SK-N-MC (cell line): Measurements from ENCODE around the gene FREM1.

Experiments used
- DNase-seq: peaks from one replicate; pipeline ENCODE4 v3.0.0-alpha.2; 2011; ENCODE audit warnings: low read depth, low spot score
- H3K27ac ChIP-seq: fragments of 200-600 bp; sonication (generic); 2 replicates; pipeline ENCODE4 v1.5.1; 2016; ENCODE audit warnings: mixed run types
- H3K36me3 ChIP-seq: fragments of 200-600 bp; sonication (generic); 2 replicates; pipeline ENCODE4 v1.6.1; 2017; ENCODE audit warnings: antibody characterized with exemption, low read length, mixed read lengths; ENCODE audit not compliant: insufficient read depth
- H3K4me3 ChIP-seq: fragments of 200-600 bp; sonication (generic); 2 replicates; pipeline ENCODE4 v1.5.1; 2016
- H3K9ac ChIP-seq: fragments of 200-600 bp; sonication (generic); 2 replicates; pipeline ENCODE4 v1.8.0; 2017; ENCODE audit warnings: mixed run types, mixed read lengths; ENCODE audit not compliant: insufficient read length
- H3K9me3 ChIP-seq: fragments of 200-600 bp; sonication (generic); 2 replicates; pipeline ENCODE4 v1.6.1; 2017; ENCODE audit warnings: low read depth, mild to moderate bottlenecking, antibody characterized with exemption, low read length, moderate library complexity, mixed read lengths
- EZH2 ChIP-seq: fragments of 200-600 bp; sonication (generic); IDR thresholded peaks from one replicate; pipeline ENCODE4 v1.6.1; 2017; ENCODE audit warnings: antibody characterized with exemption
- FOXP2 ChIP-seq: optimal IDR thresholded peaks from 2 replicates; pipeline ENCODE3; 2011; ENCODE audit warnings: mild to moderate bottlenecking, moderate library complexity; ENCODE audit not compliant: insufficient read depth; ENCODE audit errors: extremely low read length, control extremely low read depth
- POLR2AphosphoS5 ChIP-seq: IDR thresholded peaks from 2 replicates; pipeline ENCODE4 v1.6.1; 2012; ENCODE audit warnings: mild to moderate bottlenecking, low read depth, low read length, borderline replicate concordance

The FREM1 gene

DNA sequence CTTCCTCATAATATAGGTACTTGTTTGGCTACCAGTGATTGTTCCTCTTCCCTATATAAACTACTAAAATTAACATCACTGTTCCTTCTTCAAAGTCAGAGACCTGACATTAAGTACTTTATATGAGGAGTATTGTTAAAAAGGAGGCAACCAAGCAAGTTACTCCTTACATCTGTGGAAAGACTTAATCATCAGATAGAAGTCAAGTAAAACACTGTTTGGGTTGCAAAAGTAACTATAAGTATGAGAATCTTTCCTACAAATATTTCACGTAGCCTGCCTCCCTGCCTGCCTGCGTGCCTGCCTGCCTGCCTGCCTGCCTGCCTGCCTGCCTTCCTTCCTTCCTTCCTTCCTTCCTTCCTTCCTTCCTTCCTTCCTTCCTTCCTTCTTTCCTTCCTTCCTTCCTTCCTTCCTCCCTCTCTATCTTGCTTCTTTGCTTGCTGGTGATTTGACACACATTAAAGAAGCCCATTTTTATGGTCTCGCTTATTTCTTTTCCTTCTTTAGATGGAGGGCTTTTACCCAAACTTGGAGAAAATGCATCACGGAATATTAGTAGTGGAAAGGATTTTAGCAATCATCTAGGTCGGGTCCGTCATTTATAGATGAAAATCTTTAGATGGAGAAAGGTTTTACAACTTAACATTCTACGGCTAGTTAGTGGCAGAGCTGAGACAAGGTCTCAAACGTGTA, 190.9 kb downstream of the FREM1 start:
- DNase-seq: peak; percentile 96
- H3K27ac ChIP-seq: peak overlapping the region; percentile 100
- H3K9ac ChIP-seq: peak overlapping the region; percentile 90
- TF ChIP-seq FOXP2 (no peak), POLR2AphosphoS5 (peak; percentile 54; the same call in 1 of the 2 replicates), EZH2 (no peak)
- no peaks in the 10 kb centered on the region for H3K36me3 ChIP-seq
- H3K4me3 ChIP-seq: peak overlapping the region; percentile 83
- no peaks in the 10 kb centered on the region for H3K9me3 ChIP-seq

DNA sequence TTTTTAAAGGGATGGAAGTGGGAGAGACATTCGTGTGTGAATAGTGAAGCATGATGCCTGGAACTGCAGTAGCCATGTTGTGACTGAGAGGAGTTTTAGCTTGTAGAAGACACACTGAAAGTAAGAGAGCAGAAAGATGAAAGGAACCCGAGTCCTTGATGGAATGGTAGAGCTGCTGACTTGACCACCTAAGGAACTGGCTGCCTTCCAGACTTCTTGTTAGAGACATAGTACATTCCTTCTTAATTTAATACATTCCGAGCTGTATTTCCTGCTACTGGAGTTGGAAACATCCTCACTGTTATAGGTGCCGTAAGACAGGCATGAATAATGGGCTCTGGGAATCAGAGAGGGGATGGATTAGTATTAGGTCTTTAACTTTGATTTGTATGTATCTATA, 195.1 kb downstream of the FREM1 start:
- Histone ChIP-seq H3K9me3 (peaks cover 8% of the 10 kb centered on the region; the same call in 1 of the 2 replicates), H3K4me3 (peak overlapping the region; percentile 14; the same call in 1 of the 2 replicates), H3K36me3 (peaks cover 15% of the 10 kb centered on the region), H3K27ac (peak overlapping the region; percentile 100), H3K9ac (no peak overlapping the region)
- TF ChIP-seq FOXP2 (no peak), POLR2AphosphoS5 (no peak), EZH2 (no peak)
- peak; percentile 89 for DNase-seq

- no peak for TF ChIP-seq FOXP2
- no peak for TF ChIP-seq POLR2AphosphoS5
- no peak for TF ChIP-seq EZH2
- Histone ChIP-seq H3K36me3 (peaks cover 27% of the 10 kb centered on the region), H3K9me3 (peaks cover 15% of the 10 kb centered on the region; the same call in 1 of the 2 replicates), H3K9ac (no peak overlapping the region), H3K4me3 (no peak overlapping the region), H3K27ac (peak overlapping the region; percentile 54)
- DNase-seq: no peak
Measured at GRCh38 chr9:14713187-14713767, 197.0 kb downstream of the FREM1 start.

DNA sequence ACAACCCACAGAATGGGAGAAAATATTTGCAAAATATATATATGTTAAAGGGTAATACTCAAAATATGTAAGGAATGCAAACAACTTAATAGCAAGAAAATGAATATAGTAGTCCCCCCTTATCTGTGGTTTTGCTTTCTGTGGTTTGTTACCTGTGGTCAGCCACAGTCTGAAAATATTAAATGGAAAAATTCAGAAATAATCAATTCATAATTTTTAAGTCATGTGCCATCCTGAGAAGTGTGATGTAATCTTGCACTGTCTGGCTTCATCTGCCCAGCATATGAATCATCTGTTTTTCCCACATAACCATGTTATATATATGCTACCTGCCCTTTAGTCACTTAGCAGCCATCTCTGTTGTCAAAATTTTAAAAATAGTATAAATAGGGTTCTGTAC, 199.4 kb downstream of the FREM1 start:
- Histone ChIP-seq H3K36me3 (peaks cover 36% of the 10 kb centered on the region), H3K4me3 (no peak overlapping the region), H3K9ac (no peak overlapping the region), H3K27ac (peak overlapping the region; percentile 28; the same call in 1 of the 2 replicates), H3K9me3 (peaks cover 15% of the 10 kb centered on the region; the same call in 1 of the 2 replicates)
- no peak for DNase-seq
- no peak for TF ChIP-seq EZH2
- no peak for TF ChIP-seq FOXP2
- TF ChIP-seq POLR2AphosphoS5: no peak

DNA sequence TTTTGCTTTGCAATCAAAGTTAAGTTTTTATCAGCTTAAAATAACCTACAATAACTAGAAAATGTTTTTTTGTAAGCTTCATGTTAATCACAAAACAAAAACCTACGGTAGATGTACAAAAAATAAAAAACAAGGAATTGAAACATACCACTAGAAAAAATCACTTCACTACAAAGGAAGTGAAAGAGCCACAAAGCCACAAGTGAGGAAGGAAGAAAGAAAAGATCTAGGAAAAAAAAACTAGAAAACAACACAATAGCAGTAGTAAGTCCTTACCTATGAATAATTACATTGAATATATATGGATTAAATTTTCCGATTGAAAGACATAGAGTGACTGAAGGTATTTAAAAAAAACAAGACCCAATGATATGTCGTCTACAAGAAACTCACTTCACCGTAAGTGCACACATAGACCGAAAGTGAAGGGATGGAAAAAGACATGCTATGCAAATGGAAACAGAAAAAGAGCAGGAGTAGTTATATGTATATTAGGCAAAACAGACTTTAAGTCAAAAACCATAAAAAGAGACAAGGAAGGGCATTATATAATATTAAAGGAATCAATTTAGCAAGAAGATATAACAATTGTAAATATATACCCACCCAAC, 203.6 kb downstream of the FREM1 start:
- DNase-seq: no peak
- H3K9ac ChIP-seq: no peak overlapping the region
- peaks cover 48% of the 10 kb centered on the region for H3K36me3 ChIP-seq

GRCh38 chr9:14705079-14705478, 205.1 kb downstream of the FREM1 start:
- TF ChIP-seq FOXP2 (no peak), EZH2 (no peak), POLR2AphosphoS5 (no peak)
- Histone ChIP-seq H3K9ac (no peak overlapping the region), H3K27ac (no peak overlapping the region), H3K36me3 (peaks cover 35% of the 10 kb centered on the region), H3K9me3 (peaks cover 12% of the 10 kb centered on the region; the same call in 1 of the 2 replicates), H3K4me3 (no peak overlapping the region)
- DNase-seq: no peak

More for the DNA sequence above, 203.6 kb downstream of the FREM1 start:
- H3K27ac ChIP-seq: no peak overlapping the region
- no peak for TF ChIP-seq FOXP2
- no peak for TF ChIP-seq POLR2AphosphoS5
- no peak for TF ChIP-seq EZH2
- H3K9me3 ChIP-seq: peaks cover 20% of the 10 kb centered on the region; the same call in 1 of the 2 replicates
- H3K4me3 ChIP-seq: no peak overlapping the region

DNA sequence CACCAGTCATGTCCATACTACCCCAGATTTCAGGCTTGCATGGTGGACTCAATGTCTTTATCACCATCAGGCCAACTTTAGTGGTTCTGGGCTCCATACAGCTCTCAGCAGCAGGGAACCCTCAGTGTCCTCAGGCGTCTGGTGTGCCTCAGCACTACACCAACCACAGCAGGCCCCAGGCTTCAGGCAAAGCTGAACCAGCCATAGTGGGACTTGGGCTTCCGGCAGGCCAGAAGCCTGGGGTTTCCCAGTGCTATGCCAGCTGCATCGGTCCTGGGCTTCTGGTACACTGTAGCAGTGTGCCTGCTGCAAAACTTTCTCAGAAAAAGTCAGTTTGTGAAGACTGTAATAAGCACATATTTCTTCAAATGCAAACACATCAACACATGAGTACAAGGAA, 205.9 kb downstream of the FREM1 start:
- H3K27ac ChIP-seq: no peak overlapping the region
- H3K9me3 ChIP-seq: peaks cover 7% of the 10 kb centered on the region; the same call in 1 of the 2 replicates
- TF ChIP-seq FOXP2: no peak
- H3K9ac ChIP-seq: no peak overlapping the region
- no peak overlapping the region for H3K4me3 ChIP-seq
- no peak for DNase-seq
- H3K36me3 ChIP-seq: peaks cover 28% of the 10 kb centered on the region

DNA sequence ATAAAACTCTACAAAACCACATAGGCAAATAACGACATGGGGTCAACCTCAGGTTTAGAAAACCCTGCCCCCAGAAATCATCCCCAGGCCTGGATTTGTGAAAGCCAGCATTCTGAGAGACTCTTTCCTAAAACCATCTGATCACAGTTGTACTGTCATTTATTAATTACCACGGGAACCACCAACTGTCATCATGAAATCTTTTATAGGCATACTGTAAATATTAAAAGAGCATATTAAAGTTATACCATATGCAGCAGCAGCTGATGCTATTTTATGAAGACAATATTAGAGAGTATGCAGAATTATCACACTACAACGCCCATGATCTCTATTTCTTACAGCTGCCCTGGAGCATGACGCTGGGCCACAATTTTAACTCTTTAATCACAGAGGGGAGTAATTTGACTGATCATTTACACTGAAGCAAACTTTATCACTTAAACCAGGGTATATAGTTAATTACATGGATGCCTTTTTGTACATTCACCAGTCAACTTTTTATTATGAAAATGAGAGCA, 208.0 kb downstream of the FREM1 start:
- Histone ChIP-seq H3K9ac (no peak overlapping the region), H3K36me3 (peaks cover 14% of the 10 kb centered on the region), H3K9me3 (peaks cover 5% of the 10 kb centered on the region; the same call in 1 of the 2 replicates), H3K27ac (peak overlapping the region; percentile 73), H3K4me3 (peak overlapping the region; percentile 39)
- DNase-seq: no peak
- TF ChIP-seq EZH2 (no peak), POLR2AphosphoS5 (peak; percentile 66; the same call in 1 of the 2 replicates)
